Stimulated activated CD4-positive, alpha-beta T cell treated with anti-CD3 and anti-CD28 coated beads, Interleukin-1b, Interleukin-23, amount 100 ng/mL, for 48 hours (primary cell): ENCODE data around the gene SLC29A1.

Experiments used
- DNase-seq: peaks from one replicate; pipeline ENCODE4 v3.0.0-alpha.2; 2020

SLC29A1 gene

DNA sequence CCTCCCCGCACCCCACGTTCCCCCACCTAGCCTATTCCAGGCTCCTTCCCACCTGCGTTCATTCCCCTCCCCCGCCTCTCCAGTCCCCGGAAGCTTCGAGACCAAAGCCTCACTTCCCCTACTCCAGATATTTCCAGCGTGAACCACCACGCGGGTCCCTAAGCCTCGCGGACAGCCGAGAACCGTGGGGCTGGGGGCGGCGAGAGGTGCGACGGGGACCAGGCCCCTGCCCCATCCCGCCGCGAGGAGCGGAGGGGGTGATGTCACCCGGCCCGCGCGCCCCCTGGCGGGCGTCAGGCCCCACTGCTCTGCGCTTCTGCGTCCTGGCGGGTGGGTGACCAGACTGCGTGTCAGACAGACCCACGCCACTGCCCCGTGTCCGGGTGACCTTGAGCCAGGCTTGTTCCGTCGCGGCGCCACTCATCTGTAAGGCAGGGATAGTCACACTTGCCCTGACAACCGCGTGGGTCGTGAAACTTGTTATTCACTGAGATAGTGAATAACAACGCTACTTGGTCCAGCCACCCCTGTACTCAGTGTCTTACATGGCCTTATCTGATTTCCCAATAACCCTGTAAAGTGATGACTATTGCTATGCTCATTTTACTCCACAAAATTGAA, 14.5 kb downstream of the SLC29A1 start:
- peak; percentile 84 for DNase-seq

DNA sequence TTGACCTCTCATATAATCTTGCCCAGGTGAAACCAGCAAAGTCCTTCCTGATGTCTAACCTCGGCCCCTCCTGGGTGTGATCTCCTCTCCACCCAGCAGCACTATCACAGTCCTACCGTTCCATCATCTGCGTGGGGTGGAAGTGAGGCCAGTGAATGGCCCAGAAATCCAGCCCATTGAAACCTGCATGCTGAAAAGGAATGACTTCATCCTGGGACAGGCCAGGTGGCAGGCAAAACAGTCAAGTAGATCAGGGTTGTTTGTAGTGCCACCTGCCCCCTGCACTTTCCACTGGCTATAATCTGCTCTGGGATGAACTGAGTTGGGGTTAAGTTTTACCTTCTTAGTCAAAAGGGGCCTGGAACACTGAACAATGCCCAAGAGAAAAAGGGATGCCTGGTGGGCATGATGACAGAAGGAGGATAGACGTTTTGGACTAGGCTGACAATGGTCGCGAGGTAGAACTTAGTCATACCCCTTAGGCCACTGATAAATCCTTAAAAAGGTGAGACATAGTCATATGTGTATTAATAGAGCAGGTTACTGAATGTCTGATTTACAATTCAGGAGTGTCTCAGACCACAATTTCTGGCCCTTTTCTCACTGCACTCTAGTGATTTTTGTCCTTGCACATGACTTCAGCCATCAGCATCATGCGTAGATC, 15.4 kb downstream of the SLC29A1 start:
- no peak for DNase-seq

DNA sequence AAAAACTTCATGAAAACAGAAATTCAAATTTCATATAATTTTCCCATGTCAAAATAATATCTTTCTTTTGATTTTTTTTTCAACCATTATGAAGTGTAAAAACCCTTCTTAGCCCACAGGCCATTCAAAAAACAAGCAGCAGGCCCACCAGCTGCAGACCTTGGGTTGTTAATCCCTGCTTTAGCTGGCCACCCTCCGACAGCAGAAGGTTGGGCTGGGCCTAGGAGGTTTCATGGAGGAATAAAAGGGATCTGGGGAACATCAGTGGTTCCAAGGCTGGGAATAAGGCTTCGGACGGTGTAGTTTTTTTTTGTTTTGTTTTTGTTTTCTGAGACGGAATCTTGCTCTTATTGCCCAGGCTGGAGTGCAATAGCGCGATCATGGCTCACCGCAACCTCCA, 19.9 kb downstream of the SLC29A1 start:
- DNase-seq, result no peak

DNA sequence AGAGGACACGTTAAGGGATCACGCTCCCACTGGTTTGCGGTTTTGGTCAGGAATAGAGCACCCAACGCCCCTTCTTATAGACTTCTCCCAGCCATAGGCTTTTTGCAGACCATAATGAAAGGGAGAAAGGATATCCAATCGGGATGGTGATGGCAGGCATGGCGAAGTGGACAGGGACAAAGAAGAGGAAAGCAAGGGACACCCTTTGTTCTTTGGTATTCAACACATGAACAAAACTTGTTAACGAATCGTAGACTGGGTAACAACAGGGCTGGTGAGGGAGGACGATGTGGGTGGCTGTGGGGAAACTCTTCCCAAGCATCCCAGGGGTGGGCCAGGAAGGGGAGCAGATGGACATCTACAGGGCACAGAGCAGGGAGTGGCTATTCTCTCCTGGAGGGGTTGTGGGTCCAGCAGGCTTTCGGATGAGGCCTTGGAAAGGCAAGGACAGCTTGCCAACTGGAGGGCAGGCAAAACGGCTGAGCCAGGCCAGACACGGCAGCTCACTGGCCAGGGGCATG, 22.1 kb downstream of the SLC29A1 start:
- no peak for DNase-seq

DNA sequence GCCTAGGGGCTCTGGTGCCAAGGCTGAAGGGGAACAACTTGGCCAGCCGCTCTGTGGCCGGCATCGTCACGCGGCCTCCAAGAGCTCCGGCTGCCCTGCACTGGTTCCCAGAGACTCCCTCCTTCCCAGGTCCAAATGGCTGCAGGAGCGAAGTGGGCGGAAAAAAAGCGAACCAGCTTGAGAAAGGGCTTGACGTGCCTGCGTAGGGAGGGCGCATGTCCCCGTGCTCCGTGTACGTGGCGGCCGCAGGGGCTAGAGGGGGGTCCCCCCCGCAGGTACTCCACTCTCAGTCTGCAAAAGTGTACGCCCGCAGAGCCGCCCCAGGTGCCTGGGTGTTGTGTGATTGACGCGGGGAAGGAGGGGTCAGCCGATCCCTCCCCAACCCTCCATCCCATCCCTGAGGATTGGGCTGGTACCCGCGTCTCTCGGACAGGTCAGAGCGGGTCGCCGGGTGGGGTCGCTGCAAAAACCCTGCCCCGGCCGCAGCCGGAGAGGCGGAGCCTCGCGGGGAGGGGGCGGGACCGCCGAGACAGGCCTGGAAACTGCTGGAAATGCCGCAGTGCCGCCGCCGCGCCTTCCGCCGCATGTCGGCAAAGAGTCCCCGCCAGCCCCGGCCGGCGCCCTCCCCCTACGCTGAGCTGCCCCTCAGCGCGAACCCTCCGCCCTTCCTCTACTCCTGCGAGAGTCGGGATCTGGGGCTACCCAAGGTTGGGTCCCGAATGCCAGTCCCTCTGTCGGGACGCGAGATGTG, 22.7 kb downstream of the SLC29A1 start:
- peak; percentile 85 for DNase-seq

DNA sequence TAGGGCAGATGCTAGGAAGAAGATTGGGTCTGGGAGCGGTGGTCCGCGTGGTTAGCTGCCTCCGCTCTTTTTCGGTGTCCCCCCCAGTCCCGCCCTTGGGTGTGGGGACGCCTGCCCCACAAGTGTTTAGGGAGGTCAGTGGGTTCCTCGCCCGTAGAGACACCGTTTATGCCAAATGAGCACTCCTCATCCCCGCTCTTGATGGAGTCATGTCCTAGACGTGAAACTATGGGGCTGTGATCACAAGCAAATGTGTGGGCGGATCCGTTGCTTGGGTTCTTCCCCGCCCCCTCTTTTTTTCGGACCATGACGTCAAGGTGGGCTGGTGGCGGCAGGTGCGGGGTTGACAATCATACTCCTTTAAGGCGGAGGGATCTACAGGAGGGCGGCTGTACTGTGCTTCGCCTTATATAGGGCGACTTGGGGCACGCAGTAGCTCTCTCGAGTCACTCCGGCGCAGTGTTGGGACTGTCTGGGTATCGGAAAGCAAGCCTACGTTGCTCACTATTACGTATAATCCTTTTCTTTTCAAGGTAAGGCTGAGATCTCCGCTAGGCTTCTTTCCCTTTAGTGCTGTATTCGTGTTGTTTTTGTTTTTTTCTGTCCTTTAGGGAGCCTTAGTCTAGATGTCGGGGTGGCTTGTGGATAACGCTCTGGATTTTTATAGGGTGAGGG, 23.4 kb downstream of the SLC29A1 start, which contains the start of gene HSP90AB1:
TSS of gene HSP90AB1 (plus strand) at position 439 of the 675 bp plus-strand sequence. CDS start 1,529 bp downstream, outside the sequence.
- DNase-seq, result peak; percentile 98

DNA sequence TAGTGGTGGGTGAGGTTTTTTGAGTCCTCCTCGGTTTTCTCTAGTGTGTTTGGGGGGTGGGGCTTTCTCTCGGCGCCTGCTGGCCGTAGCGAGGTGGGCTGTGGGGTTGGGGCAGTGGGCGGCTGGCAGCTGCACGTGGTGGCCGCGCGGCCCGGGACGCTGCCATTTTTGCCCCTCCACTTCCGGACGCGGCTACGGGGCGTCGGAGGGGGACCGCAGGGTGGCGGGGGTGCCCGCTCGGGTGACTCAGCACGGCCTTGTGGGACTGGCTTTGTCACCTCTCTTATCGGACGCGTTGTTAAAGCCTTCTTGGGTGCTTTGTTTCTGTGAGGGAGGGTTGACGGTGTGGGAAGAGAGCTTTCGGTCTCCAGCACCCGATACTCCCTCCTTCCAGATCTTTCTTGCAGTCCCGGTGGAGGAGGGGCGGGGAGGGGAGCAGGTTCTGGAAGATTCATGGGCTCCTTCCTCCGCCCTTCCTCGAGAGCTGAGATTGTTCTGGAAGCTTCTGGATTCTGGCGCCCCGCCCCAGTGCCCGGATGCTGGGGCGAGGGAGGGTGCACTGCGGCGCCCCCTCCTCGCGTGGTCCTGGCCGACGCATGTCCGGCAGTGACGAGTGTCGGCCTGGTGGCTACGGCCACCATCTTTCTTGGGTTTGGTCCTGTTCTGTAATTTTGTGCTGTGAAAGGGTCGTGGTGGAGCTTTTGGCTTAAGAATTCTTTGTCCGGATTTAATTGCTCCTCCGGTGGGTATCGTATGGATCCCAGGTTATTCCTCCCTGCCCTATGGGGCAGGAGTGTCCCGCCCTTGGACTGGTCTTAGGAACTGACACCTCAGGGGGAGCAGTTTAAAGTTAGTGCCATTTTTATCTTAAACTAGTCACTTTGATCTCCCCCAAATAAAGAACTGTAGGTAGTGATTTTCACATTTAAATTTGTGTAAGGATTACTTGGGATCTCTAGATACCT, 24.2 kb downstream of the SLC29A1 start:
- peak; percentile 90 for DNase-seq

DNA sequence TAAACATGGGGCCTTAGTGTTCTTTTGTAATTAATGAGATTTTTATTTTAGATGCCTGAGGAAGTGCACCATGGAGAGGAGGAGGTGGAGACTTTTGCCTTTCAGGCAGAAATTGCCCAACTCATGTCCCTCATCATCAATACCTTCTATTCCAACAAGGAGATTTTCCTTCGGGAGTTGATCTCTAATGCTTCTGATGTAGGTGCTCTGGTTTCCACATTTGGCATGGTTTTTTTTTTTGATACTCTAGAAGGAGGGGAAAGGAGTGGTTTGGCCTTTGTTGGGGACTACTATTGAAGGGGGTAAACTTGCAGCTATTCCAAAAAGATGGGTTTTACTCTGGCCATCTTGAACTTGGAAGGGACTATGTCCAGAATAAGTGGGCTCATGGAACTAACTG, 25.2 kb downstream of the SLC29A1 start:
- no peak for DNase-seq

DNA sequence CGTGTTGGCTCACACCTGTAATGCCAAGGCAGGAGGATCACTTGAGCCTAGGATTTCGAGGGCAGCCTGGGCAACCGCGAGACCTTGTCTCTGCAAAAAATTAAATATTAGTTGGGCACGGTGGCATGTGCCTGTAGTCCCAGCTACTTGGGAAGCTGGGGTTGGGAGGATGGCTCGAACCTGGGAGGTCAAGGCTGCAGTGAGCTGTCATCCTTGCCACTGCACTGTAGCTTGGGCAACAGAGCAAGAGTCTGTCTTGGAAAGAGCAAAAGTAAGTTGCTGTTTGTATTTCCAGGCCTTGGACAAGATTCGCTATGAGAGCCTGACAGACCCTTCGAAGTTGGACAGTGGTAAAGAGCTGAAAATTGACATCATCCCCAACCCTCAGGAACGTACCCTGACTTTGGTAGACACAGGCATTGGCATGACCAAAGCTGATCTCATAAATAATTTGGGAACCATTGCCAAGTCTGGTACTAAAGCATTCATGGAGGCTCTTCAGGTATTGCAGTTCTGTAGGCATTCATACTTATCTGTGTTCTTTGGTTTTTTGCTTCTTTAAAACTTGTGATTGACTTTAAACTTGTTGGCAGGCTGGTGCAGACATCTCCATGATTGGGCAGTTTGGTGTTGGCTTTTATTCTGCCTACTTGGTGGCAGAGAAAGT, 25.8 kb downstream of the SLC29A1 start:
- no peak for DNase-seq

DNA sequence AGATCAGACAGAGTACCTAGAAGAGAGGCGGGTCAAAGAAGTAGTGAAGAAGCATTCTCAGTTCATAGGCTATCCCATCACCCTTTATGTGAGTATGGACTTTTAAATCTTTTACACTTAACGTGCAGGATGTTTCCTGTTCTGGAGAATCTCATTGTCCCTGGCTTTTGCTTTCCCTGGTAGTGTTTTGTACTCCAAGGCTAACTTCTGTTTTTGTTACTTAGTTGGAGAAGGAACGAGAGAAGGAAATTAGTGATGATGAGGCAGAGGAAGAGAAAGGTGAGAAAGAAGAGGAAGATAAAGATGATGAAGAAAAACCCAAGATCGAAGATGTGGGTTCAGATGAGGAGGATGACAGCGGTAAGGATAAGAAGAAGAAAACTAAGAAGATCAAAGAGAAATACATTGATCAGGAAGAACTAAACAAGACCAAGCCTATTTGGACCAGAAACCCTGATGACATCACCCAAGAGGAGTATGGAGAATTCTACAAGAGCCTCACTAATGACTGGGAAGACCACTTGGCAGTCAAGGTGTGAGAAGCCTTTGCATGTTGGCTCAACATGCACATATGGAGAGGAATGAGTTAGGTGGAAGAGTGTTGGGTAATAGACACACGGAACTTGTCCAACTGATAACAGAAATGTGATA, 26.8 kb downstream of the SLC29A1 start:
- DNase-seq, result no peak

DNA sequence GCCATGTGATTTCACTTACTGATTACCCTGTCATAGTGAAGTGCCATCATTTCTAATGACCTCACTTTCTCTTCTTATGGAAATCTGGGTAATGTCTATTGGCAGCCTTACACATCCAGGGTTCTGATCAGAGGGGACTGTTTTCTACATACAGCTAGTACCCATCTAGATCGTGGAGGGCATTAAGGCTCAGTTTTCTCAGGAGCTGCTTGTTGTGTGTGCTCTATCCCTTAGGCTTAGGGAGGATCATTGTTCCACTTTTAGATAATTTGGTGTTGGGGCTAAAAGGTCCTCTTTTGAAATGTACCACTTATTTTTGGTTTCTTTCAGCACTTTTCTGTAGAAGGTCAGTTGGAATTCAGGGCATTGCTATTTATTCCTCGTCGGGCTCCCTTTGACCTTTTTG, 27.3 kb downstream of the SLC29A1 start:
- no peak for DNase-seq

DNA sequence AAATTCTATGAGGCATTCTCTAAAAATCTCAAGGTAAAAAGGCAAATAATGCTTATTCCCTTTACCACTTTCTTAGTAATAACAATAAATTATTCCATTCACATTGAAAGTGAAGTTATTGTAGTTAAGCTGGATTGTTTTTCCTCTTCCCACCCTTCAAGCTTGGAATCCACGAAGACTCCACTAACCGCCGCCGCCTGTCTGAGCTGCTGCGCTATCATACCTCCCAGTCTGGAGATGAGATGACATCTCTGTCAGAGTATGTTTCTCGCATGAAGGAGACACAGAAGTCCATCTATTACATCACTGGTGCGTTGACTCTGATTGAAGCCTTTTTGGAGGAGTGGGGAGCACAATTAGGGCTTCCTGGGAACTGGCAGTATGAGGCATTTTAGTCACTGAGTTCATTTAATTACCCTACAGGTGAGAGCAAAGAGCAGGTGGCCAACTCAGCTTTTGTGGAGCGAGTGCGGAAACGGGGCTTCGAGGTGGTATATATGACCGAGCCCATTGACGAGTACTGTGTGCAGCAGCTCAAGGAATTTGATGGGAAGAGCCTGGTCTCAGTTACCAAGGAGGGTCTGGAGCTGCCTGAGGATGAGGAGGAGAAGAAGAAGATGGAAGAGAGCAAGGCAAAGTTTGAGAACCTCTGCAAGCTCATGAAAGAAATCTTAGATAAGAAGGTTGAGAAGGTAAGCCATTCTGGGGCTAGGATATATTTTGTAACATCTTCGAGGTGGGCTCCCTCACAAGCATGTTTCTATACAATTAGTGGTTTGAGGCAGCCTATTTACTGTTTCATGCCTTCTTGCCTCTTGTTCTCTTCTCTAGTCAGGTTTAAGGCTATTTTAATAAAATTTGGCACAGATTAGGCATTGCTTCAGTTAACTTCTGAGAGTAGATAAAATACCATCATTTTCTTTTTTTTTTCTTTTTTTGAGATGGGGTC, 28.5 kb downstream of the SLC29A1 start:
- no peak for DNase-seq

DNA sequence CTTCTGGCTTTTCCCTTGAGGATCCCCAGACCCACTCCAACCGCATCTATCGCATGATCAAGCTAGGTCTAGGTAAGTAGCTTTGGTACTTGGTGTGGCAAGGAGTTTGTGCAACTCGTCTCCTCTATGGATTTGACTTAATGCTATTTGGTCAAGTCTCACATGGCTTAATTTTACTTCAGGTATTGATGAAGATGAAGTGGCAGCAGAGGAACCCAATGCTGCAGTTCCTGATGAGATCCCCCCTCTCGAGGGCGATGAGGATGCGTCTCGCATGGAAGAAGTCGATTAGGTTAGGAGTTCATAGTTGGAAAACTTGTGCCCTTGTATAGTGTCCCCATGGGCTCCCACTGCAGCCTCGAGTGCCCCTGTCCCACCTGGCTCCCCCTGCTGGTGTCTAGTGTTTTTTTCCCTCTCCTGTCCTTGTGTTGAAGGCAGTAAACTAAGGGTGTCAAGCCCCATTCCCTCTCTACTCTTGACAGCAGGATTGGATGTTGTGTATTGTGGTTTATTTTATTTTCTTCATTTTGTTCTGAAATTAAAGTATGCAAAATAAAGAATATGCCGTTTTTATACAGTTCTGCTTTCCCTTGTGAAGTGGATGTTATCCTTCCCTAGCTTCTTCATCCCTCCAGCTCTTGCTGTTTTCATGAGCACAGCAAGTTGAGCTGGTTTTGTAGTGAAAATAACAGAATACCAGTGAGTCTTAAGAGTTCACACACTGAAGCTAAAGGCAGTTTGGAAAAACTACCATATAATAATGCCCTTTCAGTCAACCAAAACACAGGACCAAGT, 30.1 kb downstream of the SLC29A1 start:
- peak; percentile 61 for DNase-seq

DNA sequence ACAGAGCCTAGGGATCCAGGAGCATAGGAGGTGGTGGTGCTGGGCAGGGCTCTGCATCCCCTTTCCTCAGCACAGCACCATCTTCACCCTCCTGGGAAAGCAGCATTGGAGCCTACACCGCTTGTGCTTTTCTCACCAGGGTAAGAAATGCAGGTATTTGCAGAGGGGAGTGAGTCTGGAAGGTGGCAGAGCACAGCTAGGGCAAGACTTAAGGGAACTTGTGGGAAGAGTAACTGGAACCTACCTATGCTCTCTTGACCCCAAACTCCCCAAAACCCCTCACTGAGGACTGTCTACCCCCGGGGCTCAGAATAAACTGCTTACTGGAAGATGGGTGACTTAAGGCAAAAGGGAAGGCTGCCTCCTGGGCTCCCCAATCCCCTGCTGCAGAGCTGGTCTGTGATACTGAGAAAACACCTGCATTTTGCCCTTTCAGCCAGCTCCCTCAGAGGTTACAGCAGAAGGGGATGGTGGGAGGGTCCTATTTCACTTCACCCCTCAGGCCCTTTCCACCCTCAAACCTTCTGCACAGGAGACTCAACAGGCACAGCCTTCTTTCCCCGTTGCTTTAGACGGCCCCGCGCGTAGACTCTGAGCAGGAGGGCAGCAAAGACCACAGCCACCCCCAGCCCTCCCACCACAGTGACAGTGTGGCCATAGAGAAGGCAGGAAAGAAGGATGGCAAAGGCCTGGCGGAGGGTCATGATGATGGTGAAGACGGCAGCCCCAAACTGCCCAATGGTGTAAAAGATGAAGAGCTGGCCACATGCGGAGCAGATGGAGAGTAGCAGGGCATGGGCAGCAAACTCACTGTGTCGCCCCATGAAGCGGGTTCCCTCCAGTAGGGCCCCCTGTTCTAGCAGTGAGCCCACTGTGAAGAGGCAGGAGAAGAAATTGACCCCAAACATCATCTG, 31.1 kb downstream of the SLC29A1 start:
- peak; percentile 43 for DNase-seq

DNA sequence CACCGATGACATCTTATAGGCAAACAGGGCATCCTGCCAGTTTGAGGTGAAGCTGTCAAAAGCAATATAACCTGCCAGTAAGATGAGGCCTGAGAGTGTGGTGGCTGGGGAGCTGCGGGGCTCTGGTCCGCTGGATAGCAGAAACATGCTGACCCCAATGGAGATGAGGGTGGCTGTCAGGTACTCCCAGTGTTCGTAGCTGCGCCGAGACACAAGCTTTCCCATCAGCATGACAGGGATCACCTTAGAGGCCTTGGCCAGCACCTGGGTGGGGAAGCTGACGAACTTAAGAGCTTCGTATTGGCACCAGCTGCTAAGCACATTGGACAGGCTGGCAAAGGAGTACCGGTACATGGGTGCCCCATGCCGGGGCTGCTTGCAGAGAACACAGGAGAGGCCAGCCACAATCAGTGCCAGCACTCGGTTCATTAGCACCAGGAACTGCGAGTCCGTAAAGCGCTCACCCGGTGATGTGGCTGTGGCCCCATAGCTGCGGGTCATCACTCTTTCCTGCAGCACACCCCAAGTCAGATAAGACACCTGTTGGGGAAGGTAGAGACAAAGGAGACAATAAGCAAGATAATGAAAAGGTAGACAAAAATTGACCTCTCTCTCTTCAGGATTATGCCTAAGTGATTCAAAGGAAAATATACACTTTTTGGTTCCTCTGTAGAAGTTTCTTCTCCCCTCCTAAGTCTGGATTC, 31.9 kb downstream of the SLC29A1 start:
- peak; percentile 43 for DNase-seq

DNA sequence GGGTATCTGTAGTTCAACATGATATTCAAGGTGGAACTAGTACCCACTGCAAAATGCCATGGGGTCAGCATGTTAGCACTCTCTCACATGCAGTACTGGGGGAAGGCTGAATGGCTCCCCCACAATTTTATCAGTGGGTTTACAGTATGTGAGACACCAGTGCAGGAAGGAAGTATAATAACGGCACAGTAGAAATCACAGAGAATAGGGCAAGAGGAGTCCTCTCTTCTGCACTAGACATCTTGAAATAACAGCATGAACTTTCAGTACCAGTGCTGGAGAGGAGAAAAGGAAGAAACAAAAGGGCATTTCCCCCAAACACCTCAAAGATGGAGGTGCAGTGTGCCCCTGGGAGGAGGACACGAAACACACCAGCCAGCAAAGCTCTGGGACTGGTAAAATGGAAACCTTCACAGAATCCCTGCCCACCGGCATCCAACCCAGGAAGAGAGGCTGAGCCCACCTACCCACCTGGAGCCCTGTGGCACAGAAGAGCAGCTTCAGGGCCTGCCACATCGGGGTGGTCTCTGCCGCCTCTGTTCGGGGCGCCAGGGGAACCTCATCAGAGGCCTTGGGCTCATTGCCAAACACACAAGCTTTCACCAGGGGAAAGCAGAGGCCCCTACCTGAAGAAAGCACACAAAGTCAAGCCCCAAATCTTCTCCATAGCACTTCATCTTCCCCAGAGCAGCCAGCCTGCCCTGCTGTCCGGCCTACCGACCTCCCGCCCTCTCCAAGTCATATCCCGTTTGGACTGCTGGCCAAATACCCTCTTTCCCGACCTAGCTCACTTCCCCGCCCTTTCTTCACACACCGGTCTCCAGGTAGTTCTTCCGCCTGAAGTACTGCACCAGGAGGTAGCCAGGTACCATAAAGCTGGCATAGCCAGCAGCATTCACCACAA, 32.7 kb downstream of the SLC29A1 start:
- no peak for DNase-seq
